KMS-11 (cell line): ENCODE measurements around the gene OR10X1.

Experiments
- H2AFZ ChIP-seq: fragments of 200-600 bp; sonication (generic); 2 replicates; pipeline ENCODE4 v1.6.1; 2016; ENCODE audit warnings: antibody characterized with exemption, mixed run types, low read depth
- H3K27ac ChIP-seq: fragments of 200-600 bp; sonication (generic); 2 replicates; pipeline ENCODE4 v1.6.1; 2016; ENCODE audit warnings: mild to moderate bottlenecking, mixed run types
- H3K27me3 ChIP-seq: fragments of 200-600 bp; sonication (generic); 2 replicates; pipeline ENCODE4 v1.6.1; 2017; ENCODE audit warnings: mild to moderate bottlenecking, low read depth, mixed run types, moderate library complexity; ENCODE audit not compliant: insufficient read depth
- H3K36me3 ChIP-seq: fragments of 200-600 bp; sonication (generic); 2 replicates; pipeline ENCODE4 v1.6.1; 2017; ENCODE audit warnings: mild to moderate bottlenecking, mixed run types; ENCODE audit not compliant: insufficient read depth
- H3K4me1 ChIP-seq: fragments of 200-600 bp; sonication (generic); 2 replicates; pipeline ENCODE4 v1.6.1; 2016; ENCODE audit warnings: mild to moderate bottlenecking, low read depth, mixed run types; ENCODE audit not compliant: poor library complexity, severe bottlenecking
- H3K4me2 ChIP-seq: fragments of 200-600 bp; sonication (generic); 2 replicates; pipeline ENCODE4 v1.7.0; 2016; ENCODE audit warnings: mild to moderate bottlenecking, mixed run types
- H3K4me3 ChIP-seq: fragments of 200-600 bp; sonication (generic); IDR thresholded peaks from 2 replicates; pipeline ENCODE4 v1.6.1; 2017; ENCODE audit warnings: low read depth, low read length, mixed read lengths; ENCODE audit not compliant: insufficient read depth
- H3K79me2 ChIP-seq: fragments of 200-600 bp; sonication (generic); 2 replicates; pipeline ENCODE4 v1.6.1; 2016; ENCODE audit warnings: low read depth, mixed run types; ENCODE audit not compliant: insufficient read depth
- H3K9ac ChIP-seq: fragments of 200-600 bp; sonication (generic); 2 replicates; pipeline ENCODE4 v1.6.1; 2016; ENCODE audit warnings: mild to moderate bottlenecking, mixed run types
- H4K20me1 ChIP-seq: fragments of 200-600 bp; sonication (generic); 2 replicates; pipeline ENCODE4 v1.6.1; 2016; ENCODE audit warnings: mild to moderate bottlenecking, mixed run types; ENCODE audit not compliant: insufficient read depth
- CTCF ChIP-seq: fragments of 200-600 bp; sonication (generic); conservative IDR thresholded peaks from 2 replicates; pipeline ENCODE4 v1.6.1; 2017; ENCODE audit warnings: low read depth, mild to moderate bottlenecking, antibody characterized with exemption, low read length, moderate library complexity, mixed read lengths

The OR10X1 gene

DNA sequence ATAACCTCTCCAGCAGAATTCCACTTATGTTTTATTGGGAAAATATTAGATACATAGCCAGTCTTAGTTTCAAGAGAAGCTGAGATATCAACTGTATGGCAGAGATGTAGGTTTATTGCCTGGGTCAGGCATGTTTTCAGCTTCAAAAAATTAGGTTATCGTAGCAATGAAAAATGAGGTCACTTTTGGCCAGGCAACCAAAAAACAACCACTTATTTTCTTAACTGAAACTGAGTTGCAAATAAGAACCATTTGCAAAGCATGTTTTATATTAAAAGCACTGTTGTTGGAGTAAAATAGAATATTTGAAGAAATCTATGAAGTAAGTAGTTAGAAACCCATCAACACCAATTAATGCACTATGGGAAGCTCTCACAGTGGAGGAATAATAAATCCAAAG is 20.0 kb downstream of the OR10X1 start:
- H2AFZ ChIP-seq: no peak overlapping the region
- H3K4me3 ChIP-seq: no peak overlapping the region
- no peaks in the 10 kb centered on the region for H3K36me3 ChIP-seq
- no peak overlapping the region for H3K27ac ChIP-seq
- no peaks in the 10 kb centered on the region for H3K79me2 ChIP-seq
- H3K4me1 ChIP-seq: no peaks in the 10 kb centered on the region
- H3K27me3 ChIP-seq: no peaks in the 10 kb centered on the region
- no peak for TF ChIP-seq CTCF
- no peak overlapping the region for H3K9ac ChIP-seq
- no peak overlapping the region for H3K4me2 ChIP-seq
- no peaks in the 10 kb centered on the region for H4K20me1 ChIP-seq

GRCh38 chr1:158554352-158554751 is 25.3 kb downstream of the OR10X1 start, which contains the start of gene OR6Y1:
TSS of gene OR6Y1 (minus strand) at chr1:158554405. CDS start at chr1:158548105, 6,300 bp downstream.
- Histone ChIP-seq H3K4me2 (no peak within 1 kb of the TSS), H3K27ac (no peak within 1 kb of the TSS)

DNA sequence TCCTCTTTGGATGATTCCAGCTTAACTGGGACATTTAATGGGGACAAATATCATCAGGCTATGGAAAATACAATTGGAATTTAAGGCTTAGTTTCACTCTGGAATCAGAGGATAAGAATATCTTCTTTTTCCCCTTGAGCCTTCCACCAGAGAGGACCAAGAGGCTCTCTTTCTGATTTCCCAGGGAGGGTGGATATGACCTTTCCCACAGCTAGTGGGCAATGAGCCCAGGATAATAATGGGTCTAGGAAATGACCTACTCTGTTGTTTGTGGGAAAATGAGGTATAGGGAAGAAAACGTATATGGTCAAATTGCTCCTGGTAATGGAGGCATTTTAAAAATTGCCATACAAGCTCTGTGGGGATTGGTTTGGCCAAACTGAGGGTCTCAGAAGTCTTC is 27.4 kb downstream of the OR10X1 start:
- Histone ChIP-seq H3K4me1 (no peaks in the 10 kb centered on the region), H3K9ac (no peak overlapping the region), H3K4me3 (no peak overlapping the region), H3K27me3 (no peaks in the 10 kb centered on the region), H3K79me2 (no peaks in the 10 kb centered on the region), H3K27ac (no peak overlapping the region), H4K20me1 (no peaks in the 10 kb centered on the region), H2AFZ (no peak overlapping the region), H3K4me2 (no peak overlapping the region), H3K36me3 (no peaks in the 10 kb centered on the region)
- TF ChIP-seq CTCF: no peak

More at GRCh38 chr1:158554352-158554751, 25.3 kb downstream of the OR10X1 start, which contains the start of gene OR6Y1:
- no peak within 1 kb of the TSS for H3K4me3 ChIP-seq
- H2AFZ ChIP-seq: no peak within 1 kb of the TSS
- H4K20me1 ChIP-seq: no peaks in the 10 kb centered on the region
- no peak within 1 kb of the TSS for H3K9ac ChIP-seq
- H3K79me2 ChIP-seq: no peaks in the 10 kb centered on the region
- H3K27me3 ChIP-seq: no peaks in the 10 kb centered on the region
- TF ChIP-seq CTCF: no peak
- no peaks in the 10 kb centered on the region for H3K4me1 ChIP-seq
- H3K36me3 ChIP-seq: no peaks in the 10 kb centered on the region

GRCh38 chr1:158547533-158547932 is 32.2 kb downstream of the OR10X1 start:
- H3K9ac ChIP-seq: no peak overlapping the region
- H3K4me1 ChIP-seq: no peaks in the 10 kb centered on the region
- H3K4me2 ChIP-seq: no peak overlapping the region
- TF ChIP-seq CTCF: no peak
- no peaks in the 10 kb centered on the region for H3K27me3 ChIP-seq
- no peaks in the 10 kb centered on the region for H4K20me1 ChIP-seq
- no peaks in the 10 kb centered on the region for H3K79me2 ChIP-seq
- no peak overlapping the region for H3K4me3 ChIP-seq
- no peak overlapping the region for H3K27ac ChIP-seq
- H3K36me3 ChIP-seq: no peaks in the 10 kb centered on the region
- no peak overlapping the region for H2AFZ ChIP-seq

- H3K79me2 ChIP-seq: no peaks in the 10 kb centered on the region
- no peak overlapping the region for H3K4me2 ChIP-seq
These were observed 42.1 kb downstream of the OR10X1 start for GRCh38 chr1:158537609-158538008.

More at GRCh38 chr1:158537609-158538008, 42.1 kb downstream of the OR10X1 start:
- Histone ChIP-seq H4K20me1 (no peaks in the 10 kb centered on the region), H3K4me3 (peak overlapping the region; percentile 37), H3K27ac (no peak overlapping the region), H3K9ac (no peak overlapping the region), H3K4me1 (no peaks in the 10 kb centered on the region), H2AFZ (no peak overlapping the region), H3K27me3 (no peaks in the 10 kb centered on the region), H3K36me3 (no peaks in the 10 kb centered on the region)
- no peak for TF ChIP-seq CTCF
